K562 (cell line): ENCODE results near the gene ZBTB38.

ENCODE experiments used
- CBX3 ChIP-seq, 2 experiments: IDR thresholded peaks; 1 replicate in 1 of 2; 2 replicates in 1 of 2; pipeline ENCODE4 v1.6.1; 2012; ENCODE audit warnings: inconsistent platforms in 2 of 2, low read length in 2 of 2, borderline replicate concordance in 1 of 2, control low read depth in 1 of 2
- CTCF ChIP-seq, 3 experiments: IDR thresholded peaks in 2 of 3; conservative IDR thresholded peaks in 1 of 3; 2 replicates each; pipeline ENCODE4 v1.5.1; 2011 to 2012; ENCODE audit warnings: low read length in 3 of 3, mild to moderate bottlenecking in 3 of 3, control low read depth in 2 of 3, improper control_type of control experiment in 1 of 3, inconsistent platforms in 1 of 3, low read depth in 1 of 3, mixed read lengths in 1 of 3, moderate library complexity in 1 of 3; ENCODE audit not compliant: insufficient read depth in 2 of 3
- SPI1 ChIP-seq: IDR thresholded peaks from 2 replicates; pipeline ENCODE4 v1.6.1; 2011; ENCODE audit warnings: low read depth, low read length, control low read depth, borderline replicate concordance
- ZNF239 ChIP-seq: fragments of 250-450 bp; sonication (Bioruptor Pico); IDR thresholded peaks from 2 replicates; pipeline ENCODE4 v1.4.0; 2020; ENCODE audit warnings: mild to moderate bottlenecking

- TF ChIP-seq CTCF (IDR thresholded peaks at IDR 0.05 in 2 of 3, conservative IDR thresholded peaks at IDR 0.05 in 1 of 3; ENCODE audit: insufficient read depth in 2 of 3, low read depth in 1 of 3, low read length in 3 of 3) (no peak), CBX3 (IDR thresholded peaks at IDR 0.05; ENCODE audit: borderline replicate concordance in 1 of 2, low read length in 2 of 2) (no peak), SPI1 (no peak), ZNF239 (CRISPR knock-in tag) (no peak)
Measured at GRCh38 chr3:141346839-141347238, 21.5 kb upstream of the ZBTB38 start.
